ENCODE results near the gene EHD2.
"Not testable (repeated sequence)": the region's sequence is repeated elsewhere in the genome, so short reads cannot be mapped to it uniquely, and the experiment has no call there.

The EHD2 gene

GRCh38 chr19:47777245-47778048 lies 64.2 kb downstream of the EHD2 start:
- not testable (repeated sequence) for DNase-seq

GRCh38 chr19:47778049-47778953 lies 65.1 kb downstream of the EHD2 start, which contains the start of gene SELENOW:
Gene SELENOW, plus strand, starts transcription at chr19:47778703. Its CDS starts 83 bp downstream, at chr19:47778786.
- peak; percentile 25 for DNase-seq

GRCh38 chr19:47778954-47779351 lies 65.7 kb downstream of the EHD2 start:
- DNase-seq = no peak

GRCh38 chr19:47779524-47780214 lies 66.4 kb downstream of the EHD2 start:
- DNase-seq = no peak

- no peak for DNase-seq
Measured at GRCh38 chr19:47780215-47780551, 67.0 kb downstream of the EHD2 start.

- DNase-seq = no peak
Measured at GRCh38 chr19:47781590-47782262, 68.5 kb downstream of the EHD2 start.

- DNase-seq = no peak
Measured at GRCh38 chr19:47786566-47786965, 73.3 kb downstream of the EHD2 start.

GRCh38 chr19:47787307-47787706 lies 74.1 kb downstream of the EHD2 start:
- not testable (repeated sequence) for DNase-seq

- DNase-seq = not testable (repeated sequence)
Measured at GRCh38 chr19:47789811-47790210, 76.6 kb downstream of the EHD2 start.

GRCh38 chr19:47790398-47790814 lies 77.2 kb downstream of the EHD2 start:
- peak; percentile 34 for DNase-seq

GRCh38 chr19:47792616-47793015 lies 79.4 kb downstream of the EHD2 start:
- DNase-seq = no peak
